GM19463 (cell line): Measurements from ENCODE around the gene KCNN3.
A peak's percentile ranks its signal among the peaks of the same experiment; 100 is the strongest.

Experiments
- ATAC-seq: cut with Tn5 transposase; IDR thresholded peaks from one replicate; pipeline ENCODE4 v1.9.1; 2021; ENCODE audit warnings: mild to moderate bottlenecking, moderate library complexity; ENCODE audit not compliant: unreplicated experiment

Gene KCNN3

GRCh38 chr1:154753426-154753825 is 116.7 kb downstream of the KCNN3 start:
- ATAC-seq = no peak

GRCh38 chr1:154752273-154753030 is 117.6 kb downstream of the KCNN3 start:
- no peak for ATAC-seq

- ATAC-seq = no peak
These were observed 118.4 kb downstream of the KCNN3 start for GRCh38 chr1:154751690-154752089.

- no peak for ATAC-seq
These were observed 119.1 kb downstream of the KCNN3 start for GRCh38 chr1:154750681-154751665.

- no peak for ATAC-seq
These were observed 120.9 kb downstream of the KCNN3 start for GRCh38 chr1:154749078-154749760.

- ATAC-seq = no peak
These were observed 121.7 kb downstream of the KCNN3 start for GRCh38 chr1:154748405-154748775.

- peak; percentile 90 for ATAC-seq
These were observed 122.2 kb downstream of the KCNN3 start for GRCh38 chr1:154747740-154748404.

- ATAC-seq = no peak
These were observed 122.7 kb downstream of the KCNN3 start for GRCh38 chr1:154747380-154747739.

GRCh38 chr1:154746622-154747299 is 123.3 kb downstream of the KCNN3 start:
- no peak for ATAC-seq

- ATAC-seq = no peak
These were observed 124.2 kb downstream of the KCNN3 start for GRCh38 chr1:154745750-154746425.

GRCh38 chr1:154745286-154745731 is 124.8 kb downstream of the KCNN3 start:
- ATAC-seq = no peak

GRCh38 chr1:154744352-154745035 is 125.6 kb downstream of the KCNN3 start:
- ATAC-seq = no peak

- ATAC-seq = no peak
These were observed 126.5 kb downstream of the KCNN3 start for GRCh38 chr1:154743526-154744036.

GRCh38 chr1:154742606-154743005 is 127.5 kb downstream of the KCNN3 start:
- no peak for ATAC-seq

GRCh38 chr1:154741741-154742495 is 128.2 kb downstream of the KCNN3 start:
- no peak for ATAC-seq

GRCh38 chr1:154741327-154741726 is 128.8 kb downstream of the KCNN3 start:
- ATAC-seq = no peak

- no peak for ATAC-seq
These were observed 130.4 kb downstream of the KCNN3 start for GRCh38 chr1:154739654-154740053.

- ATAC-seq = no peak
These were observed 133.2 kb downstream of the KCNN3 start for GRCh38 chr1:154736841-154737240.
